PC-3 (cell line): ENCODE data around the gene PCED1A. TPM values are rescaled to one million over a fixed set of nuclear protein-coding genes. Genes with fewer than 3 reads are reported as not detected.

Experiments used
- ATAC-seq: fragments of 200-7000 bp; cut with Tn5 transposase; 2 replicates; pipeline ENCODE4 v1.9.1; 2020; ENCODE audit warnings: mild to moderate bottlenecking, moderate library complexity
- BruUV-seq: library from RNA; stranded (reverse); fragments of 400-500 nt; replicated peaks from 2 replicates; lab custom pipeline; 2021; lab: Mats Ljungman, UMichigan
- CTCF ChIA-PET: fragments of 300-600 bp; sonication (Branson Sonifier 250); formaldehyde crosslinking; loops from one replicate; lab custom pipeline; 2022; ENCODE audit warnings: antibody characterized with exemption; lab: Charles Lee
- POLR2A ChIA-PET: fragments of 300-600 bp; sonication (Branson Sonifier 250); formaldehyde crosslinking; loops from one replicate; lab custom pipeline; 2022; ENCODE audit warnings: antibody characterized with exemption; ENCODE audit not compliant: unreplicated experiment; lab: Charles Lee
- DNase-seq: peaks from one replicate; pipeline ENCODE4 v3.0.0-alpha.2; 2015
- H2AFZ ChIP-seq: fragments of 300-600 bp; sonication (generic); 2 replicates; pipeline ENCODE4 v1.6.0; 2016; ENCODE audit warnings: antibody characterized with exemption, low read length
- H3F3A ChIP-seq: fragments of 300-600 bp; sonication (generic); one replicate; pipeline ENCODE4 v1.6.0; 2017; ENCODE audit warnings: antibody characterized with exemption, low read length, control low read depth, mild to moderate bottlenecking; ENCODE audit not compliant: unreplicated experiment
- H3K27ac ChIP-seq: fragments of 300-600 bp; sonication (generic); 2 replicates; pipeline ENCODE4 v1.5.1; 2016; ENCODE audit warnings: mild to moderate bottlenecking, low read length
- H3K27me3 ChIP-seq: fragments of 300-600 bp; sonication (generic); 2 replicates; pipeline ENCODE4 v1.6.1; 2016; ENCODE audit warnings: low read length, mixed read lengths
- H3K36me3 ChIP-seq: fragments of 300-600 bp; sonication (generic); 2 replicates; pipeline ENCODE4 v1.6.1; 2016; ENCODE audit warnings: low read depth, mixed run types, low read length, mixed read lengths
- H3K4me1 ChIP-seq: fragments of 300-600 bp; sonication (generic); 2 replicates; pipeline ENCODE4 v1.5.1; 2016; ENCODE audit warnings: low read length; ENCODE audit not compliant: insufficient read depth
- H3K4me2 ChIP-seq: fragments of 300-600 bp; sonication (generic); 2 replicates; pipeline ENCODE4 v1.6.0; 2016; ENCODE audit warnings: low read length
- H3K4me3 ChIP-seq: fragments of 300-600 bp; sonication (generic); 2 replicates; pipeline ENCODE4 v1.5.1; 2016; ENCODE audit warnings: mild to moderate bottlenecking, low read length, mixed read lengths
- H3K79me2 ChIP-seq: fragments of 300-600 bp; sonication (generic); 2 replicates; pipeline ENCODE4 v1.6.1; 2017; ENCODE audit warnings: low read length, mixed read lengths
- H3K9ac ChIP-seq: fragments of 300-600 bp; sonication (generic); 2 replicates; pipeline ENCODE4 v1.6.0; 2016; ENCODE audit warnings: mild to moderate bottlenecking, low read length
- H3K9me2 ChIP-seq: fragments of 300-600 bp; sonication (generic); replicated peaks from 2 replicates; pipeline ENCODE4 v1.6.1; 2016; ENCODE audit warnings: mixed run types, low read length, mixed read lengths
- H3K9me3 ChIP-seq: fragments of 300-600 bp; sonication (generic); 2 replicates; pipeline ENCODE4 v1.6.1; 2016; ENCODE audit warnings: low read length, mixed read lengths
- H4K20me1 ChIP-seq: fragments of 300-600 bp; sonication (generic); 2 replicates; pipeline ENCODE4 v1.6.1; 2016; ENCODE audit warnings: low read length, mixed read lengths
- EZH2 ChIP-seq: fragments of 300-600 bp; sonication (generic); IDR thresholded peaks from one replicate; pipeline ENCODE4 v1.6.1; 2017; ENCODE audit warnings: antibody characterized with exemption, mild to moderate bottlenecking, low read length; ENCODE audit not compliant: unreplicated experiment
- EZH2phosphoT487 ChIP-seq: fragments of 300-600 bp; sonication (generic); IDR thresholded peaks from 2 replicates; pipeline ENCODE4 v1.6.1; 2018; ENCODE audit warnings: mild to moderate bottlenecking, antibody characterized with exemption, low read length, borderline replicate concordance
- intact Hi-C: fragments of 100-400 bp; cut with micrococcal nuclease; formaldehyde crosslinking; loops from 2 replicates; pipeline ENCODE4 v1.9.0; 2023
- total RNA-seq: library from RNA; depleted of rRNA; stranded (reverse); fragments of >200 nt; gene quantifications from 2 replicates; pipeline ENCODE4 v1.2.3, GENCODE V29; 2014
- TF ChIP-seq, protein P1 (sequence below): fragments of 300-600 bp; sonication (generic); conservative IDR thresholded peaks from 2 replicates; pipeline ENCODE4 v1.5.1; 2017; ENCODE audit warnings: antibody characterized with exemption, low read depth, mild to moderate bottlenecking, low read length

Gene PCED1A
- total RNA-seq, 1 experiment from 2014 or later = 21.9 TPM

DNA sequence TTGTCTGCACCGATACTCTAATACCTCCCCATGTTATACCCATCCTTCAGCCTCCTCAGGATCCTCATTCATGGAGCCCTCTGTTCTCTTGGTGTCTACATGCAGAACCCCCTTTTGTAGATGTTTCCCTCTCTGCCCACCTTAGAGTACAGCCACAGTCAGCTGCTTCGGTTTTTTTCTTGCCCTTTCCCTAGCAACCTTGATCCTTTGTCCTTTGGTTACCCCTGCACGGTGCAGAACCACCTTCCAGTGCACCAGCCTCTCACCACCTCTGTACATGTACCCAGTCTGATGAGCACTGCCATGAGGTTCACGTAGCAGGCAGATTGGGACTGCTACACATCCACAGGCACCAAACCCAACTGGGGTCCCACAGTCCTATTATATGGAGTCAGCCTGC, 7.3 kb upstream of the PCED1A start:
- ChIA-PET POLR2A (no interaction called here), CTCF (no interaction called here)
- TF ChIP-seq, protein P1, sequence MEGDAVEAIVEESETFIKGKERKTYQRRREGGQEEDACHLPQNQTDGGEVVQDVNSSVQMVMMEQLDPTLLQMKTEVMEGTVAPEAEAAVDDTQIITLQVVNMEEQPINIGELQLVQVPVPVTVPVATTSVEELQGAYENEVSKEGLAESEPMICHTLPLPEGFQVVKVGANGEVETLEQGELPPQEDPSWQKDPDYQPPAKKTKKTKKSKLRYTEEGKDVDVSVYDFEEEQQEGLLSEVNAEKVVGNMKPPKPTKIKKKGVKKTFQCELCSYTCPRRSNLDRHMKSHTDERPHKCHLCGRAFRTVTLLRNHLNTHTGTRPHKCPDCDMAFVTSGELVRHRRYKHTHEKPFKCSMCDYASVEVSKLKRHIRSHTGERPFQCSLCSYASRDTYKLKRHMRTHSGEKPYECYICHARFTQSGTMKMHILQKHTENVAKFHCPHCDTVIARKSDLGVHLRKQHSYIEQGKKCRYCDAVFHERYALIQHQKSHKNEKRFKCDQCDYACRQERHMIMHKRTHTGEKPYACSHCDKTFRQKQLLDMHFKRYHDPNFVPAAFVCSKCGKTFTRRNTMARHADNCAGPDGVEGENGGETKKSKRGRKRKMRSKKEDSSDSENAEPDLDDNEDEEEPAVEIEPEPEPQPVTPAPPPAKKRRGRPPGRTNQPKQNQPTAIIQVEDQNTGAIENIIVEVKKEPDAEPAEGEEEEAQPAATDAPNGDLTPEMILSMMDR = no peak
- TF ChIP-seq EZH2phosphoT487 (no peak), EZH2 (no peak)
- Histone ChIP-seq H3K4me2 (no peak overlapping the region), H3K27me3 (no peaks in the 10 kb centered on the region), H3K9me3 (no peaks in the 10 kb centered on the region), H3K79me2 (0 out of 2 replicates have a peak, but pooled peaks cover 4% of the 10 kb centered on the region), H3F3A (no peaks in the 10 kb centered on the region), H3K9ac (no peak overlapping the region), H3K4me1 (no peaks in the 10 kb centered on the region), H3K9me2 (no peaks in the 10 kb centered on the region), H3K36me3 (no peaks in the 10 kb centered on the region), H3K4me3 (no peak overlapping the region), H3K27ac (no peak overlapping the region), H2AFZ (no peak overlapping the region), H4K20me1 (no peaks in the 10 kb centered on the region)
- DNase-seq (no peak), ATAC-seq (no peak)
- intact Hi-C loops = no loop called here
- no TSS peak for BruUV-seq

DNA sequence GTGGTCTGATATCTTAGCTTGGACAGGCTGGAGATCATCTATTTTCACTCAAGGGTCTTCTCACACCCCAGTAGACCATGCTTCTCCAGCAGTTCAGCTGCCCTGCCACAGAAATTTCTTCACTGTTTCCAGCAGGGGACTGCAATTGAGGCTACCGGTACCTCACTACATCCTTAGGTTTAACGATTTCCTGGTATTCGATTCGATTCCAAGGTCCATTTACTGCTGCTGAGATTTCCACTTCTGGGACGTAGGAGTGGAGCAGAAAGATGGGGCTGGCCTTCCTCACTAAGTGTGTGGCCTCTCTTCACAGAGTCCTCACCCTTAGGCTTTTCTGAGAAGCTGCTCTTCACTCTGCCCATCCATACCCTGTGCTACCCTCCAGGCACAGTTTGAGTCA, 6.2 kb upstream of the PCED1A start:
- Histone ChIP-seq H3K9me2 (no peaks in the 10 kb centered on the region), H3K4me1 (no peaks in the 10 kb centered on the region), H3K27me3 (no peaks in the 10 kb centered on the region), H3K36me3 (no peaks in the 10 kb centered on the region), H3F3A (no peaks in the 10 kb centered on the region), H3K27ac (no peak overlapping the region), H3K79me2 (peaks cover 8% of the 10 kb centered on the region), H3K9me3 (no peaks in the 10 kb centered on the region), H3K4me3 (no peak overlapping the region), H2AFZ (no peak overlapping the region), H3K9ac (no peak overlapping the region), H4K20me1 (no peaks in the 10 kb centered on the region), H3K4me2 (no peak overlapping the region)
- DNase-seq (no peak), ATAC-seq (no peak)
- POLR2A ChIA-PET = no interaction called here
- no TSS peak for BruUV-seq
- CTCF ChIA-PET = no interaction called here
- TF ChIP-seq, protein P1 = no peak
- TF ChIP-seq EZH2phosphoT487 (no peak), EZH2 (no peak)
- intact Hi-C loops = no loop called here

DNA sequence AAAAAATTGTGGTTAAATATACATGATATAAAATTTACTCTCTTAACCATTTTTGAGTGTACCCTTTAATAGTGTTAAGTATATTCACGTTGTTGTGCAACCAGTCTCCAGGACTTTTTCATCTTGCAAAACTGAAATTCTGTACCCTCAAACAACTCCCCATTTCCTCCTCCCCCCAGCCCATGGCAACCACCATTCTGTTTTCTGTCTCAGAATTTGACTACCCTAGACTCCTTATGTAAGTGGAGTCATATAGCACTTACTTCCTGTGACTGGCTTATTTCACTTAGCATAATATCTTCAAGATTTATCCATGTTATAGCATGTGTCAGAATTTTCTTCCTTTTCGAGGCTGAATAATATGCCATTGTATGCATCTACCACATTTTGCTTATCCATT, 5.2 kb upstream of the PCED1A start:
- Histone ChIP-seq H4K20me1 (no peaks in the 10 kb centered on the region), H3K27ac (no peak overlapping the region), H3K27me3 (no peaks in the 10 kb centered on the region), H3K4me2 (no peak overlapping the region), H3K9me3 (no peaks in the 10 kb centered on the region), H3K79me2 (peaks cover 17% of the 10 kb centered on the region), H3K9me2 (no peaks in the 10 kb centered on the region), H2AFZ (no peak overlapping the region), H3F3A (no peaks in the 10 kb centered on the region), H3K4me3 (no peak overlapping the region), H3K9ac (no peak overlapping the region), H3K4me1 (peaks cover 5% of the 10 kb centered on the region; the same call in 1 of the 2 replicates), H3K36me3 (no peaks in the 10 kb centered on the region)
- ATAC-seq (no peak), DNase-seq (no peak)
- TF ChIP-seq, protein P1 = no peak
- no peak for TF ChIP-seq EZH2
- no peak for TF ChIP-seq EZH2phosphoT487
- CTCF ChIA-PET = no interaction called here
- intact Hi-C loops = no loop called here
- no TSS peak for BruUV-seq
- POLR2A ChIA-PET = no interaction called here
